H1 (cell line): Measurements from ENCODE around the gene CD68. TPM values are rescaled to one million over a fixed set of nuclear protein-coding genes. Genes with fewer than 3 reads are reported as not detected.

Source experiments
- CTCF ChIA-PET: fragments of 300-600 bp; sonication (Branson Sonifier 250); formaldehyde crosslinking; loops from one replicate; lab custom pipeline; 2021; ENCODE audit not compliant: partially characterized antibody; lab: Charles Lee
- POLR2A ChIA-PET: fragments of 300-600 bp; sonication (Branson Sonifier 250); formaldehyde crosslinking; loops from one replicate; lab custom pipeline; 2021; ENCODE audit warnings: inconsistent platforms; ENCODE audit not compliant: partially characterized antibody; lab: Charles Lee
- DNase-seq, 2 experiments: peaks; one replicate each; pipeline versions ENCODE4 v3.0.0 to v3.0.0-alpha.2; 2010 to 2022; ENCODE audit warnings: low spot score in 2 of 2, low read depth in 1 of 2, mixed read lengths in 1 of 2
- FAIRE-seq: peaks from 2 replicates; lab custom pipeline; 2011; peaks lifted over from hg19 to GRCh38; lab: Jason Lieb, UNC
- H2AFZ ChIP-seq: 2 replicates; pipeline ENCODE4 v1.8.1; 2012; ENCODE audit warnings: low read length, inconsistent platforms
- H2AK5ac ChIP-seq: 2 replicates; pipeline ENCODE4 v1.6.1; 2013; ENCODE audit warnings: low read depth, low read length
- H2BK120ac ChIP-seq: replicated peaks from 2 replicates; pipeline ENCODE3; 2013; ENCODE audit warnings: low read depth, low read length, inconsistent platforms
- H2BK12ac ChIP-seq: 2 replicates; pipeline ENCODE4 v1.6.1; 2013; ENCODE audit warnings: low read depth, low read length
- H2BK15ac ChIP-seq: 2 replicates; pipeline ENCODE4 v1.6.1; 2013; ENCODE audit warnings: low read length
- H2BK20ac ChIP-seq: 2 replicates; pipeline ENCODE4 v1.6.1; 2013; ENCODE audit warnings: low read length
- H2BK5ac ChIP-seq: 2 replicates; pipeline ENCODE4 v1.6.1; 2013; ENCODE audit warnings: low read depth, low read length
- H3K14ac ChIP-seq: 2 replicates; pipeline ENCODE4 v1.6.1; 2013; ENCODE audit warnings: inconsistent platforms; ENCODE audit not compliant: insufficient read length
- H3K18ac ChIP-seq: 2 replicates; pipeline ENCODE4 v1.6.1; 2013; ENCODE audit warnings: low read length; ENCODE audit errors: extremely low read depth
- H3K23ac ChIP-seq: 2 replicates; pipeline ENCODE4 v1.6.1; 2013; ENCODE audit warnings: inconsistent platforms; ENCODE audit not compliant: insufficient read length
- H3K23me2 ChIP-seq: 2 replicates; pipeline ENCODE4 v1.6.1; 2013; ENCODE audit warnings: low read depth, low read length
- H3K27ac ChIP-seq: 2 replicates; pipeline ENCODE4 v1.6.1; 2011; ENCODE audit warnings: low read depth, low read length, inconsistent platforms
- H3K27me3 ChIP-seq, 4 experiments: replicated peaks in 1 of 4; 1 replicate in 1 of 4; 2 replicates in 3 of 4; pipeline versions ENCODE4 v1.6.1 to v1.8.1; 2011 to 2013; ENCODE audit warnings: low read length in 3 of 4, mild to moderate bottlenecking in 3 of 4, inconsistent platforms in 2 of 4, mixed read lengths in 2 of 4, moderate library complexity in 1 of 4; ENCODE audit not compliant: control insufficient read depth in 3 of 4, insufficient read depth in 3 of 4; ENCODE audit errors: extremely low read depth in 1 of 4
- H3K36me3 ChIP-seq, 4 experiments: 2 replicates each; pipeline versions ENCODE4 v1.6.1 to v1.8.1; 2011 to 2013; ENCODE audit warnings: mild to moderate bottlenecking in 4 of 4, low read length in 3 of 4, moderate library complexity in 2 of 4, control low read depth in 1 of 4, inconsistent platforms in 1 of 4; ENCODE audit not compliant: insufficient read depth in 4 of 4, control insufficient read depth in 2 of 4
- H3K4ac ChIP-seq: replicated peaks from 2 replicates; pipeline ENCODE3; 2013; ENCODE audit warnings: low read length, low read depth, mixed read lengths, inconsistent platforms; ENCODE audit not compliant: insufficient read length
- H3K4me1 ChIP-seq, 4 experiments: replicated peaks in 1 of 4; 1 replicate in 1 of 4; 2 replicates in 3 of 4; pipeline versions ENCODE4 v1.6.1 to v1.8.1; 2011 to 2013; ENCODE audit warnings: low read length in 3 of 4, inconsistent platforms in 2 of 4, mixed read lengths in 1 of 4; ENCODE audit not compliant: insufficient read depth in 4 of 4, control insufficient read depth in 3 of 4
- H3K4me2 ChIP-seq, 2 experiments: 2 replicates each; pipeline versions ENCODE4 v1.6.1 to v1.8.1; 2011 to 2013; ENCODE audit warnings: low read depth in 2 of 2, low read length in 2 of 2, control low read depth in 1 of 2, inconsistent platforms in 1 of 2, mild to moderate bottlenecking in 1 of 2; ENCODE audit not compliant: insufficient read depth in 1 of 2
- H3K4me3 ChIP-seq, 4 experiments: fragments of 200-600, 300-600 bp in 1 of 4; sonication (generic), shearing (Covaris generic), sonication (Bioruptor Twin) in 1 of 4; 2 replicates each; pipeline versions ENCODE4 v1.5.1 to v1.8.1; 2011 to 2016; ENCODE audit warnings: low read length in 4 of 4, low read depth in 3 of 4, control low read depth in 2 of 4, inconsistent platforms in 2 of 4, mild to moderate bottlenecking in 2 of 4, mixed read lengths in 1 of 4, moderate library complexity in 1 of 4; ENCODE audit not compliant: insufficient read depth in 2 of 4; ENCODE audit errors: extremely low read depth in 1 of 4
- H3K56ac ChIP-seq: replicated peaks from 2 replicates; pipeline ENCODE3; 2013; ENCODE audit warnings: low read depth, mild to moderate bottlenecking, mixed read lengths, low read length, inconsistent platforms; ENCODE audit not compliant: insufficient read length
- H3K79me1 ChIP-seq: 2 replicates; pipeline ENCODE4 v1.6.1; 2013; ENCODE audit warnings: low read depth, low read length, control low read depth
- H3K79me2 ChIP-seq, 2 experiments: 2 replicates each; pipeline versions ENCODE4 v1.6.1 to v1.8.1; 2012 to 2013; ENCODE audit warnings: low read length in 2 of 2, mild to moderate bottlenecking in 2 of 2, inconsistent platforms in 1 of 2; ENCODE audit not compliant: insufficient read depth in 2 of 2, control insufficient read depth in 1 of 2
- H3K9ac ChIP-seq, 4 experiments: replicated peaks in 1 of 4; 1 replicate in 1 of 4; 2 replicates in 3 of 4; pipeline versions ENCODE4 v1.6.1 to v1.8.1; 2011 to 2013; ENCODE audit warnings: low read depth in 3 of 4, low read length in 3 of 4, control low read depth in 2 of 4, mild to moderate bottlenecking in 2 of 4, moderate library complexity in 2 of 4, inconsistent platforms in 1 of 4; ENCODE audit errors: extremely low read depth in 1 of 4
- H3K9me3 ChIP-seq, 2 experiments: 2 replicates each; pipeline versions ENCODE4 v1.6.1 to v1.8.1; 2012 to 2013; ENCODE audit warnings: mild to moderate bottlenecking in 2 of 2, moderate library complexity in 2 of 2, control low read depth in 1 of 2, inconsistent platforms in 1 of 2, low read depth in 1 of 2, low read length in 1 of 2, mixed read lengths in 1 of 2; ENCODE audit not compliant: insufficient read depth in 2 of 2
- H4K20me1 ChIP-seq, 2 experiments: replicated peaks in 1 of 2; 2 replicates each; pipeline versions ENCODE3 to v1.8.1; 2011 to 2013; ENCODE audit warnings: inconsistent platforms in 2 of 2, low read length in 2 of 2, mild to moderate bottlenecking in 1 of 2; ENCODE audit not compliant: insufficient read depth in 2 of 2, control insufficient read depth in 1 of 2
- H4K5ac ChIP-seq: 2 replicates; pipeline ENCODE4 v1.6.1; 2013; ENCODE audit warnings: low read length, low read depth, mixed read lengths, inconsistent platforms; ENCODE audit not compliant: insufficient read length
- H4K8ac ChIP-seq: 2 replicates; pipeline ENCODE4 v1.8.0; 2013; ENCODE audit warnings: mild to moderate bottlenecking, moderate library complexity, low read length, inconsistent platforms; ENCODE audit not compliant: insufficient read depth; ENCODE audit errors: extremely low read depth
- H4K91ac ChIP-seq: replicated peaks from 2 replicates; pipeline ENCODE3; 2013; ENCODE audit warnings: low read length, mixed read lengths, inconsistent platforms; ENCODE audit not compliant: insufficient read length
- BACH1 ChIP-seq: IDR thresholded peaks from 2 replicates; pipeline ENCODE4 v1.6.1; 2012; ENCODE audit warnings: low read length, improper control_type of control experiment
- CEBPB ChIP-seq: IDR thresholded peaks from 2 replicates; pipeline ENCODE4 v1.6.1; 2012; ENCODE audit warnings: low read depth, low read length
- CHD1 ChIP-seq: IDR thresholded peaks from 2 replicates; pipeline ENCODE4 v1.6.1; 2012; ENCODE audit warnings: low read depth, low read length, improper control_type of control experiment
- E2F6 ChIP-seq: IDR thresholded peaks from 2 replicates; pipeline ENCODE4 v1.6.1; 2012; ENCODE audit warnings: inconsistent platforms
- KDM1A ChIP-seq: fragments of 200-600, 300-600 bp; sonication (generic); IDR thresholded peaks from 2 replicates; pipeline ENCODE4 v1.7.1; 2016; ENCODE audit warnings: mild to moderate bottlenecking, low read length, borderline replicate concordance
- KDM5A ChIP-seq: fragments of 200-600 bp; IDR thresholded peaks from 2 replicates; pipeline ENCODE4 v1.7.1; 2012; ENCODE audit warnings: mild to moderate bottlenecking, low read length, inconsistent platforms, mixed read lengths
- POLR2AphosphoS5 ChIP-seq: IDR thresholded peaks from 2 replicates; pipeline ENCODE4 v1.6.1; 2011; ENCODE audit warnings: low read depth, low read length
- RAD21 ChIP-seq, 2 experiments: IDR thresholded peaks in 1 of 2; conservative IDR thresholded peaks in 1 of 2; 2 replicates each; pipeline ENCODE4 v1.6.1; 2011; ENCODE audit warnings: low read depth in 2 of 2, low read length in 2 of 2, improper control_type of control experiment in 1 of 2, inconsistent platforms in 1 of 2, mild to moderate bottlenecking in 1 of 2, moderate library complexity in 1 of 2
- RFX5 ChIP-seq: IDR thresholded peaks from 2 replicates; pipeline ENCODE4 v1.6.1; 2011; ENCODE audit warnings: low read depth, low read length, improper control_type of control experiment, borderline replicate concordance
- SIN3A ChIP-seq, 2 experiments: IDR thresholded peaks in 1 of 2; conservative IDR thresholded peaks in 1 of 2; 2 replicates each; pipeline ENCODE4 v1.6.1; 2011 to 2012; ENCODE audit warnings: low read length in 2 of 2, improper control_type of control experiment in 1 of 2, low read depth in 1 of 2, mild to moderate bottlenecking in 1 of 2
- SIRT6 ChIP-seq: IDR thresholded peaks from one replicate; pipeline ENCODE4 v1.7.1; 2012; ENCODE audit warnings: low read length, inconsistent platforms
- WGBS, 2 experiments: shearing (Covaris generic) in 1 of 2; methylation state at CpG; one replicate each; pipeline versions ENCODE4 v1.1.6 to v1.1.7; 2013 to 2015; ENCODE audit warnings: low lambda C conversion rate in 2 of 2, mixed read lengths in 2 of 2, inconsistent platforms in 1 of 2, low coverage in 1 of 2, missing lambda C conversion rate in 1 of 2; ENCODE audit not compliant: insufficient replicate concordance in 2 of 2, insufficient coverage in 1 of 2, insufficient read length in 1 of 2; ENCODE audit errors: extremely low coverage in 1 of 2, missing lambda C conversion rate in 1 of 2; 5-methylcytosine and 5-hydroxymethylcytosine counted together
- polyA plus RNA-seq, 7 experiments: library from polyadenylated mRNA; depleted of rRNA in 3 of 7; stranded (reverse) in 5 of 7; unstranded in 2 of 7; fragments of >200 nt in 5 of 7; fragments of 200-250 nt in 2 of 7; gene quantifications; 1 replicate in 5 of 7; 2 replicates in 1 of 7; 4 replicates in 1 of 7; pipeline versions ENCODE4 v1.2.1 to v1.2.3, GENCODE V29; 2011 to 2013; ENCODE audit warnings: missing spikeins in 2 of 7, mixed read lengths in 2 of 7
- total RNA-seq: library from RNA; stranded (reverse); fragmentation: NEBNext Ultra II Directional; extraction: Animal tissue kit (Norgen Biotek cat#: 25700); gene quantifications from 2 replicates; pipeline ENCODE4 v1.2.1, GENCODE V29; 2021

The CD68 gene
- total and polyA plus RNA-seq, 2 of the 8 experiments (the other 6 are each of a cell fraction or from before 2014, with no cell fraction given) = 0.18 TPM; not detected in 1

- Histone ChIP-seq H3K9me3 (no peaks in the 10 kb centered on the region), H3K4me2 (peak overlapping the region; percentile 71 to 97), H2BK120ac (no peak overlapping the region), H3K18ac (no peak overlapping the region), H3K36me3 (peaks cover 48 to 78% (median 67%) of the 10 kb centered on the region in 4 experiments), H3K4me1 (peaks cover 4 to 10% (median 7%) of the 10 kb centered on the region in 4 experiments), H3K4me3 (peak overlapping the region; percentile 97 to 99 (median 98)), H3K79me2 (peaks cover 23 to 39% of the 10 kb centered on the region in 2 experiments), H2BK15ac (no peak overlapping the region), H3K56ac (no peak overlapping the region), H2AFZ (no peak overlapping the region), H2BK5ac (0 out of 2 replicates have a peak overlapping the region, but pooled peaks have one; percentile 8), H3K27me3 (no peaks in the 10 kb centered on the region), H4K5ac (no peak overlapping the region), H3K9ac (peak overlapping the region; percentile 62 to 100 (median 76)), H2BK12ac (no peak overlapping the region), H3K4ac (no peak overlapping the region), H4K20me1 (peaks cover 27 to 34% of the 10 kb centered on the region in 2 experiments), H4K8ac (no peak overlapping the region), H3K27ac (peak overlapping the region; percentile 99; the same call in 1 of the 2 replicates), H3K14ac (no peak overlapping the region), H2BK20ac (no peak overlapping the region), H4K91ac (no peak overlapping the region), H3K79me1 (peaks cover 6% of the 10 kb centered on the region), H3K23me2 (peaks cover 4% of the 10 kb centered on the region), H2AK5ac (no peak overlapping the region), H3K23ac (no peak overlapping the region)
- FAIRE-seq = no peak
- WGBS, 2 experiments = 63% methylated on average over 15 of the region's 15 CpGs; no CpG with 5 or more reads in 1 of the 2 experiments
- ChIA-PET POLR2A (interaction anchor here (0.7 to 37.5 kb wide), 45 partner anchors 8 to 367 kb away, joined by 3 to 1144 read pairs (median 4); partner anchors contain the start of genes ACAP1, ATP1B2, CD68 and CHRNB1), CTCF (interaction anchor here (1.0 to 3.6 kb wide), 6 partner anchors 9 to 60 kb away, joined by 3 to 24 read pairs (median 6); partner anchors contain the start of genes MPDU1 and SOX15)
- DNase-seq = no peak
- TF ChIP-seq E2F6 (no peak), POLR2AphosphoS5 (peak; percentile 66), CEBPB (no peak), KDM5A (no peak), SIRT6 (no peak), KDM1A (no peak), CHD1 (no peak), SIN3A (conservative IDR thresholded peaks at IDR 0.05 in 1 of 2, IDR thresholded peaks at IDR 0.05 in 1 of 2; ENCODE audit: low read depth in 1 of 2, low read length in 2 of 2) (no peak), RFX5 (no peak), BACH1 (no peak), RAD21 (IDR thresholded peaks at IDR 0.05 in 1 of 2, conservative IDR thresholded peaks at IDR 0.05 in 1 of 2; ENCODE audit: low read depth in 2 of 2, low read length in 2 of 2) (no peak)
Measured at GRCh38 chr17:7574176-7574953, 5.1 kb upstream of the CD68 start.
